ENCODE data around the gene TRPM3. TPM values are rescaled to one million over a fixed set of nuclear protein-coding genes. Genes with fewer than 3 reads are reported as not detected.
"Not testable (repeated sequence)": the region's sequence is repeated elsewhere in the genome, so short reads cannot be mapped to it uniquely, and the experiment has no call there.

The TRPM3 gene
- total RNA-seq, 1 donor from 2014 or later, result 0.15 TPM

- ATAC-seq (no peak), DNase-seq (no peak)
- Histone ChIP-seq H3K9me3 (no peaks in the 10 kb centered on the region), H3K4me1 (no peaks in the 10 kb centered on the region), H3K4me3 (no peak overlapping the region), H3K27ac (no peak overlapping the region), H3K36me3 (no peaks in the 10 kb centered on the region), H3K27me3 (ENCODE audit: low read depth) (no peaks in the 10 kb centered on the region)
- intact Hi-C loops (cut with DNase I), result no loop called here
- no peak for TF ChIP-seq CTCF (IDR thresholded peaks at IDR 0.05)
Observed at GRCh38 chr9:70672161-70672649, 449.2 kb downstream of the TRPM3 start.

GRCh38 chr9:70668751-70669150 is 452.7 kb downstream of the TRPM3 start:
- DNase-seq (no peak), ATAC-seq (no peak)
- H3K4me3 ChIP-seq, result no peak overlapping the region
- H3K4me1 ChIP-seq, result no peaks in the 10 kb centered on the region
- intact Hi-C loops (cut with DNase I), result no loop called here
- no peaks in the 10 kb centered on the region for H3K9me3 ChIP-seq
- H3K36me3 ChIP-seq, result no peaks in the 10 kb centered on the region
- no peak overlapping the region for H3K27ac ChIP-seq
- no peaks in the 10 kb centered on the region for H3K27me3 ChIP-seq (ENCODE audit: low read depth)
- no peak for TF ChIP-seq CTCF (IDR thresholded peaks at IDR 0.05)

- intact Hi-C loops (cut with DNase I), result no loop called here
- no peak for ATAC-seq
- DNase-seq, result no peak
- peaks cover 4% of the 10 kb centered on the region for H3K9me3 ChIP-seq
- no peaks in the 10 kb centered on the region for H3K4me1 ChIP-seq
- no peaks in the 10 kb centered on the region for H3K27me3 ChIP-seq (ENCODE audit: low read depth)
- H3K4me3 ChIP-seq, result no peak overlapping the region
- no peak overlapping the region for H3K27ac ChIP-seq
- no peak for TF ChIP-seq CTCF (IDR thresholded peaks at IDR 0.05)
- no peaks in the 10 kb centered on the region for H3K36me3 ChIP-seq
Observed at GRCh38 chr9:70658765-70659164, 462.7 kb downstream of the TRPM3 start.

GRCh38 chr9:70656281-70656680 is 465.1 kb downstream of the TRPM3 start:
- DNase-seq, result no peak
- Histone ChIP-seq H3K27ac (no peak overlapping the region), H3K4me3 (no peak overlapping the region), H3K4me1 (no peaks in the 10 kb centered on the region), H3K9me3 (peaks cover 4% of the 10 kb centered on the region), H3K36me3 (no peaks in the 10 kb centered on the region), H3K27me3 (ENCODE audit: low read depth) (no peaks in the 10 kb centered on the region)
- intact Hi-C loops (cut with DNase I), result no loop called here
- ATAC-seq, result no peak
- TF ChIP-seq CTCF (IDR thresholded peaks at IDR 0.05), result no peak

- no peak for TF ChIP-seq CTCF (IDR thresholded peaks at IDR 0.05)
- no peaks in the 10 kb centered on the region for H3K4me1 ChIP-seq
- no peak overlapping the region for H3K27ac ChIP-seq
- no peak overlapping the region for H3K4me3 ChIP-seq
- DNase-seq (no peak), ATAC-seq (no peak)
- no peaks in the 10 kb centered on the region for H3K27me3 ChIP-seq (ENCODE audit: low read depth)
- no peaks in the 10 kb centered on the region for H3K36me3 ChIP-seq
- intact Hi-C loops (cut with DNase I), result no loop called here
- peaks cover 4% of the 10 kb centered on the region for H3K9me3 ChIP-seq
Observed at GRCh38 chr9:70654144-70654543, 467.3 kb downstream of the TRPM3 start.

GRCh38 chr9:70644627-70645026 is 476.8 kb downstream of the TRPM3 start:
- intact Hi-C loops (cut with DNase I), result loop anchor here (10.0 kb wide), 1 partner anchor 600 kb away; no protein-coding TSS in a partner anchor
- H3K27me3 ChIP-seq (ENCODE audit: low read depth); H3K4me1 ChIP-seq; DNase-seq; H3K36me3 ChIP-seq; H3K9me3 ChIP-seq; H3K4me3 ChIP-seq; H3K27ac ChIP-seq; ATAC-seq: not testable (repeated sequence)
